Left lobe of liver (tissue), 2 donors: Measurements from ENCODE around the gene SCAF1. TPM values are rescaled to one million over a fixed set of nuclear protein-coding genes. Genes with fewer than 3 reads are reported as not detected.
A peak's percentile ranks its signal among the peaks of the same experiment; 100 is the strongest.

Source experiments
- ATAC-seq: fragments of 200-7000 bp; cut with Tn5 transposase; one replicate; pipeline ENCODE4 v1.9.1; 2020; ENCODE audit warnings: mild to moderate bottlenecking, moderate library complexity
- DNase-seq: peaks from one replicate; pipeline ENCODE4 v3.0.0-alpha.2; 2020; ENCODE audit warnings: low spot score
- total RNA-seq: library from RNA; stranded (reverse); gene quantifications from one replicate; pipeline ENCODE4 v1.2.1, GENCODE V29; 2021
- donor health status: DM: no; HTN: no; CAD: no; lungs with moderate emphysema.
- donor health status: DM: no; HTN: yes; CAD: no.

The SCAF1 gene
- total RNA-seq, 1 donor from 2014 or later = 35.5 TPM

- DNase-seq (no peak), ATAC-seq (no peak)
Observed at GRCh38 chr19:49682274-49682673, 40.3 kb downstream of the SCAF1 start.

- ATAC-seq = no peak
- no peak for DNase-seq
Observed at GRCh38 chr19:49683814-49684250, 41.8 kb downstream of the SCAF1 start.

GRCh38 chr19:49684251-49684982, 42.4 kb downstream of the SCAF1 start:
- DNase-seq (no peak), ATAC-seq (no peak)

- DNase-seq = no peak
Observed at GRCh38 chr19:49684983-49685553, 43.1 kb downstream of the SCAF1 start.

GRCh38 chr19:49685845-49686332, 43.9 kb downstream of the SCAF1 start:
- no peak for DNase-seq
- ATAC-seq = no peak

More at GRCh38 chr19:49684983-49685553, 43.1 kb downstream of the SCAF1 start:
- no peak for ATAC-seq

- no peak for ATAC-seq
- no peak for DNase-seq
Observed at GRCh38 chr19:49686503-49687088, 44.6 kb downstream of the SCAF1 start.

GRCh38 chr19:49687150-49687549, 45.1 kb downstream of the SCAF1 start:
- DNase-seq = no peak
- ATAC-seq = no peak

GRCh38 chr19:49687566-49688316, 45.7 kb downstream of the SCAF1 start:
- DNase-seq (no peak), ATAC-seq (peak; percentile 7)

GRCh38 chr19:49688531-49689132, 46.6 kb downstream of the SCAF1 start:
- no peak for DNase-seq
- ATAC-seq = no peak

- ATAC-seq = peak; percentile 73
- DNase-seq = no peak
Observed at GRCh38 chr19:49689133-49690078, 47.4 kb downstream of the SCAF1 start, which contains the start of gene ADM5. TSS of gene ADM5 (plus strand) at chr19:49689594. CDS start at chr19:49689838, 244 bp downstream.

- DNase-seq = no peak
- ATAC-seq = peak; percentile 51
Observed at GRCh38 chr19:49690079-49690655, 48.2 kb downstream of the SCAF1 start.

- ATAC-seq (peak; percentile 73), DNase-seq (peak; percentile 64)
Observed at GRCh38 chr19:49690656-49691242, 48.7 kb downstream of the SCAF1 start, which contains the start of gene CPT1C. TSS of gene CPT1C (plus strand) at chr19:49691116. CDS start at chr19:49692253, 1,137 bp downstream.

- ATAC-seq = peak; percentile 13
- no peak for DNase-seq
Observed at GRCh38 chr19:49691243-49692146, 49.5 kb downstream of the SCAF1 start.

- no peak for DNase-seq
- ATAC-seq = no peak
Observed at GRCh38 chr19:49692147-49692506, 50.1 kb downstream of the SCAF1 start.

GRCh38 chr19:49696115-49696514, 54.1 kb downstream of the SCAF1 start:
- no peak for DNase-seq
- ATAC-seq = no peak

- ATAC-seq = no peak
- no peak for DNase-seq
Observed at GRCh38 chr19:49696865-49697264, 54.9 kb downstream of the SCAF1 start.

GRCh38 chr19:49699364-49699763, 57.4 kb downstream of the SCAF1 start:
- no peak for DNase-seq
- no peak for ATAC-seq

- DNase-seq (no peak), ATAC-seq (peak; percentile 28)
Observed at GRCh38 chr19:49700563-49700962, 58.6 kb downstream of the SCAF1 start.
